Endothelial cell of umbilical vein (primary cell): ENCODE measurements around the gene KANK4. TPM values are rescaled to one million over a fixed set of nuclear protein-coding genes. Genes with fewer than 3 reads are reported as not detected.
A peak's percentile ranks its signal among the peaks of the same experiment; 100 is the strongest.

Experiments used
- BruUV-seq: library from RNA; stranded (reverse); fragments of 400-500 nt; replicated peaks from 2 replicates; lab custom pipeline; 2021; lab: Mats Ljungman, UMichigan
- CTCF ChIA-PET: fragments of 300-600, 350-600 bp; sonication (Branson Sonifier 250); formaldehyde crosslinking; loops from one replicate; lab custom pipeline; 2021; ENCODE audit warnings: antibody characterized with exemption, inconsistent platforms; lab: Charles Lee
- POLR2A ChIA-PET: fragments of 300-600, 350-600 bp; sonication (Branson Sonifier 250); formaldehyde crosslinking; loops from one replicate; lab custom pipeline; 2021; ENCODE audit warnings: antibody characterized with exemption, inconsistent platforms; lab: Charles Lee
- DNase-seq: peaks from one replicate; pipeline ENCODE4 v3.0.0-alpha.2; 2011; ENCODE audit warnings: low read depth, low spot score
- FAIRE-seq: peaks from 2 replicates; lab custom pipeline; 2011; peaks lifted over from hg19 to GRCh38; lab: Jason Lieb, UNC
- H2AFZ ChIP-seq: 2 replicates; pipeline ENCODE4 v1.6.0; 2012; ENCODE audit warnings: low read depth, low read length, control low read depth, inconsistent platforms
- H3K27ac ChIP-seq: 2 replicates; pipeline ENCODE4 v1.5.1; 2011; ENCODE audit warnings: low read depth, mild to moderate bottlenecking, control low read depth, low read length, moderate library complexity; ENCODE audit not compliant: insufficient read depth
- H3K27me3 ChIP-seq, 2 experiments: 2 replicates each; pipeline versions ENCODE4 v1.6.0 to v1.6.1; 2011; ENCODE audit warnings: low read length in 2 of 2, mixed read lengths in 1 of 2; ENCODE audit not compliant: control insufficient read depth in 2 of 2, insufficient read depth in 2 of 2
- H3K36me3 ChIP-seq, 2 experiments: 2 replicates in 1 of 2; 3 replicates in 1 of 2; pipeline ENCODE4 v1.5.1; 2011; ENCODE audit warnings: low read length in 2 of 2, mild to moderate bottlenecking in 1 of 2, moderate library complexity in 1 of 2; ENCODE audit not compliant: control insufficient read depth in 2 of 2, insufficient read depth in 2 of 2; ENCODE audit errors: extremely low read depth in 1 of 2
- H3K4me1 ChIP-seq: 3 replicates; pipeline ENCODE4 v1.5.1; 2011; ENCODE audit warnings: mild to moderate bottlenecking, low read length; ENCODE audit not compliant: control insufficient read depth, insufficient read depth; ENCODE audit errors: extremely low read depth
- H3K4me2 ChIP-seq: 2 replicates; pipeline ENCODE4 v1.6.1; 2011; ENCODE audit warnings: low read length, control low read depth, mixed read lengths; ENCODE audit not compliant: insufficient read depth
- H3K4me3 ChIP-seq, 3 experiments: fragments of 200-600 bp in 1 of 3; sonication (generic), shearing (Covaris generic) in 1 of 3; replicated peaks in 1 of 3; 2 replicates each; pipeline ENCODE4 v1.5.1; 2011 to 2016; ENCODE audit warnings: control low read depth in 3 of 3, low read length in 3 of 3, mild to moderate bottlenecking in 2 of 3, inconsistent platforms in 1 of 3, low read depth in 1 of 3, moderate library complexity in 1 of 3; ENCODE audit not compliant: insufficient read depth in 1 of 3
- H3K79me2 ChIP-seq: 2 replicates; pipeline ENCODE4 v1.6.0; 2012; ENCODE audit warnings: low read length, inconsistent platforms; ENCODE audit not compliant: control insufficient read depth, insufficient read depth
- H3K9ac ChIP-seq: replicated peaks from 2 replicates; pipeline ENCODE3; 2011; ENCODE audit warnings: low read length, control low read depth; ENCODE audit not compliant: insufficient read depth; ENCODE audit errors: extremely low read depth
- H3K9me1 ChIP-seq: replicated peaks from 3 replicates; pipeline ENCODE4 v1.6.0; 2011; ENCODE audit warnings: mild to moderate bottlenecking, low read length; ENCODE audit not compliant: control insufficient read depth, insufficient read depth; ENCODE audit errors: extremely low read depth
- H3K9me3 ChIP-seq: replicated peaks from 2 replicates; pipeline ENCODE4 v1.5.1; 2012; ENCODE audit warnings: low read length, inconsistent platforms; ENCODE audit not compliant: control insufficient read depth, insufficient read depth
- H4K20me1 ChIP-seq: replicated peaks from 2 replicates; pipeline ENCODE3; 2011; ENCODE audit warnings: mild to moderate bottlenecking, low read length; ENCODE audit not compliant: control insufficient read depth, insufficient read depth; ENCODE audit errors: extremely low read depth
- CTCF ChIP-seq, 2 donors: IDR thresholded peaks; 1 replicate in 1 of 2; 2 replicates in 1 of 2; pipeline ENCODE4 v1.5.1; 2011; ENCODE audit warnings: low read length in 2 of 2, mild to moderate bottlenecking in 2 of 2, moderate library complexity in 2 of 2, control low read depth in 1 of 2, inconsistent platforms in 1 of 2, low read depth in 1 of 2; ENCODE audit not compliant: insufficient read depth in 1 of 2; ENCODE audit errors: extremely low read depth in 1 of 2
- EZH2 ChIP-seq: IDR thresholded peaks from 2 replicates; pipeline ENCODE4 v1.6.1; 2012; ENCODE audit warnings: borderline replicate concordance, low read depth, mild to moderate bottlenecking, moderate library complexity, low read length, inconsistent platforms; ENCODE audit not compliant: severe bottlenecking
- FOS ChIP-seq: IDR thresholded peaks from 2 replicates; pipeline ENCODE4 v1.6.1; 2011; ENCODE audit warnings: mild to moderate bottlenecking, low read length, moderate library complexity, borderline replicate concordance; ENCODE audit not compliant: insufficient read depth
- GATA2 ChIP-seq: IDR thresholded peaks from 2 replicates; pipeline ENCODE4 v1.7.0; 2011; ENCODE audit warnings: low read depth, mild to moderate bottlenecking, moderate library complexity, mixed read lengths, low read length; ENCODE audit not compliant: insufficient read length, insufficient read depth
- JUN ChIP-seq: IDR thresholded peaks from 2 replicates; pipeline ENCODE4 v1.6.1; 2011; ENCODE audit warnings: borderline replicate concordance, low read depth; ENCODE audit not compliant: insufficient read length, insufficient read depth
- MAX ChIP-seq: IDR thresholded peaks from 2 replicates; pipeline ENCODE4 v1.6.1; 2011; ENCODE audit not compliant: insufficient read depth, insufficient read length
- MYC ChIP-seq: IDR thresholded peaks from one replicate; pipeline ENCODE4 v1.6.1; 2011; ENCODE audit warnings: mild to moderate bottlenecking, low read depth, low read length
- POLR2A ChIP-seq: IDR thresholded peaks from 2 replicates; pipeline ENCODE4 v1.6.1; 2012; ENCODE audit warnings: low read depth, mild to moderate bottlenecking, control low read depth, low read length
- POLR2AphosphoS5 ChIP-seq: IDR thresholded peaks from 2 replicates; pipeline ENCODE4 v1.6.1; 2012; ENCODE audit warnings: low read depth, mild to moderate bottlenecking, control low read depth, low read length, moderate library complexity; ENCODE audit not compliant: insufficient read depth
- dilution Hi-C: fragments of 300-500 bp; cut with MboI; formaldehyde crosslinking; loops from one replicate; pipeline ENCODE4 v1.15.0; 2019; ENCODE audit warnings: low sequenced_read_pairs; ENCODE audit not compliant: extremely low pct_ligation_motif_present
- intact Hi-C: fragments of 100-400 bp; cut with micrococcal nuclease; formaldehyde crosslinking; loops from one replicate; pipeline ENCODE4 v1.10.0; 2022
- polyA plus RNA-seq, 4 experiments: library from polyadenylated mRNA; depleted of rRNA in 3 of 4; stranded (reverse) in 3 of 4; unstranded in 1 of 4; fragments of >200 nt; gene quantifications; 2 replicates each; pipeline versions ENCODE4 v1.2.1 to v1.2.3, GENCODE V29; 2011 to 2012; ENCODE audit warnings: missing spikeins in 1 of 4
- total RNA-seq: library from RNA; stranded (reverse); gene quantifications from 2 replicates; pipeline ENCODE4 v1.2.3, GENCODE V29; 2021

The KANK4 gene
- total and polyA plus RNA-seq, 2 donors (not counting 3 experiments of a cell fraction or from before 2014, with no cell fraction given): not detected

GRCh38 chr1:62196086-62196690 is 123.0 kb downstream of the KANK4 start:
- no peaks in the 10 kb centered on the region for H3K36me3 ChIP-seq
- dilution Hi-C loops (no loop called here), intact Hi-C loops (no loop called here)
- no peaks in the 10 kb centered on the region for H3K79me2 ChIP-seq
- no peak overlapping the region for H3K27ac ChIP-seq
- no peak overlapping the region for H2AFZ ChIP-seq
- H3K4me2 ChIP-seq: no peak overlapping the region
- ChIA-PET CTCF (interaction anchor here (1.5 kb wide), 1 partner anchor 20 kb away, joined by 6 read pairs; no protein-coding TSS in a partner anchor), POLR2A (no interaction called here)
- FAIRE-seq (no peak), DNase-seq (no peak)
- H3K9ac ChIP-seq: no peak overlapping the region
- TF ChIP-seq MYC (no peak), POLR2AphosphoS5 (no peak), EZH2 (peak; percentile 31)
- H3K27me3 ChIP-seq: peaks cover 2 to 9% of the 10 kb centered on the region in 2 experiments
- no peaks in the 10 kb centered on the region for H4K20me1 ChIP-seq
- no peaks in the 10 kb centered on the region for H3K9me1 ChIP-seq
- no peaks in the 10 kb centered on the region for H3K4me1 ChIP-seq
- no peak overlapping the region for H3K4me3 ChIP-seq
- no peaks in the 10 kb centered on the region for H3K9me3 ChIP-seq
- BruUV-seq: no TSS peak

GRCh38 chr1:62194651-62195544 is 124.3 kb downstream of the KANK4 start, which contains the start of gene L1TD1:
L1TD1 (plus strand) TSS chr1:62194849; CDS start chr1:62206629, 11,780 bp downstream.
- ChIA-PET CTCF (no interaction called here), POLR2A (no interaction called here)
- Histone ChIP-seq H3K27me3 (peaks cover 2 to 9% of the 10 kb centered on the region in 2 experiments), H3K9me1 (no peaks in the 10 kb centered on the region), H3K4me3 (no peak within 1 kb of the TSS), H3K27ac (no peak within 1 kb of the TSS), H4K20me1 (no peaks in the 10 kb centered on the region), H3K9ac (no peak within 1 kb of the TSS), H2AFZ (no peak within 1 kb of the TSS), H3K79me2 (no peaks in the 10 kb centered on the region), H3K4me1 (no peaks in the 10 kb centered on the region), H3K36me3 (no peaks in the 10 kb centered on the region), H3K4me2 (no peak within 1 kb of the TSS), H3K9me3 (no peaks in the 10 kb centered on the region)
- TF ChIP-seq POLR2AphosphoS5: no peak
- TF ChIP-seq EZH2: no peak
- TF ChIP-seq JUN: no peak
- no peak for TF ChIP-seq CTCF (IDR thresholded peaks at IDR 0.05; ENCODE audit: extremely low read depth in 1 of 2, insufficient read depth in 1 of 2, low read depth in 1 of 2, low read length in 2 of 2)
- TF ChIP-seq MYC: no peak
- TF ChIP-seq MAX: no peak
- TF ChIP-seq GATA2: no peak
- no peak for TF ChIP-seq POLR2A
- no peak for TF ChIP-seq FOS
- BruUV-seq: no TSS peak
- intact Hi-C loops: no loop called here
- DNase-seq (no peak), FAIRE-seq (no peak)
- dilution Hi-C loops: no loop called here
